Nephron (organoid): ENCODE results near the gene ROBO2.
A peak's percentile ranks its signal among the peaks of the same experiment; 100 is the strongest.

Experiments used
- H3K27ac Mint-ChIP-seq, 3 experiments: 2 replicates each; pipeline ENCODE4 v1.8.0; 2020; ENCODE audit warnings: mixed read lengths in 3 of 3, mild to moderate bottlenecking in 2 of 3, moderate library complexity in 1 of 3
- H3K27me3 Mint-ChIP-seq: 2 replicates; pipeline ENCODE4 v1.8.0; 2021; ENCODE audit warnings: low read depth, mild to moderate bottlenecking, moderate library complexity, mixed read lengths
- H3K36me3 Mint-ChIP-seq: 2 replicates; pipeline ENCODE4 v1.8.0; 2020; ENCODE audit warnings: low read depth, mixed read lengths
- H3K4me1 Mint-ChIP-seq: 2 replicates; pipeline ENCODE4 v1.8.0; 2020; ENCODE audit warnings: mixed read lengths
- H3K4me3 Mint-ChIP-seq, 3 experiments: 2 replicates each; pipeline ENCODE4 v1.8.0; 2020; ENCODE audit warnings: mild to moderate bottlenecking in 3 of 3, mixed read lengths in 3 of 3, moderate library complexity in 2 of 3
- H3K9me3 Mint-ChIP-seq: 2 replicates; pipeline ENCODE4 v1.8.0; 2020; ENCODE audit warnings: mixed read lengths
- CTCF ChIP-seq, 3 experiments: fragments of 200-600 bp; sonication (generic); IDR thresholded peaks; one replicate each; pipeline ENCODE4 v1.5.0; 2021; ENCODE audit warnings: antibody characterized with exemption in 3 of 3; ENCODE audit not compliant: unreplicated experiment in 3 of 3

Gene ROBO2

GRCh38 chr3:77078279-77078678 lies 38.4 kb downstream of the ROBO2 start:
- no peaks in the 10 kb centered on the region for H3K27me3 Mint-ChIP-seq
- H3K36me3 Mint-ChIP-seq: no peaks in the 10 kb centered on the region
- no peak overlapping the region for H3K27ac Mint-ChIP-seq
- peaks cover 5% of the 10 kb centered on the region for H3K4me1 Mint-ChIP-seq
- no peak for TF ChIP-seq CTCF (IDR thresholded peaks at IDR 0.05; ENCODE audit: unreplicated experiment in 3 of 3)
- no peak overlapping the region for H3K4me3 Mint-ChIP-seq
- H3K9me3 Mint-ChIP-seq: no peaks in the 10 kb centered on the region

- no peaks in the 10 kb centered on the region for H3K27me3 Mint-ChIP-seq
- H3K36me3 Mint-ChIP-seq: no peaks in the 10 kb centered on the region
- no peak for TF ChIP-seq CTCF (IDR thresholded peaks at IDR 0.05; ENCODE audit: unreplicated experiment in 3 of 3)
- no peak overlapping the region for H3K27ac Mint-ChIP-seq
- peaks cover 5% of the 10 kb centered on the region for H3K4me1 Mint-ChIP-seq
- no peaks in the 10 kb centered on the region for H3K9me3 Mint-ChIP-seq
- H3K4me3 Mint-ChIP-seq: no peak overlapping the region
Measured at GRCh38 chr3:77079988-77080610, 40.2 kb downstream of the ROBO2 start.

- H3K9me3 Mint-ChIP-seq: no peaks in the 10 kb centered on the region
Measured at GRCh38 chr3:77081240-77081661, 41.4 kb downstream of the ROBO2 start.

GRCh38 chr3:77084511-77084910 lies 44.6 kb downstream of the ROBO2 start:
- Mint-ChIP-seq H3K4me1 (peaks cover 5% of the 10 kb centered on the region), H3K4me3 (no peak overlapping the region), H3K27me3 (no peaks in the 10 kb centered on the region), H3K27ac (peak overlapping the region in 1 of 3 experiments; percentile 51), H3K36me3 (no peaks in the 10 kb centered on the region), H3K9me3 (no peaks in the 10 kb centered on the region)
- no peak for TF ChIP-seq CTCF (IDR thresholded peaks at IDR 0.05; ENCODE audit: unreplicated experiment in 3 of 3)

More at GRCh38 chr3:77081240-77081661, 41.4 kb downstream of the ROBO2 start:
- H3K4me1 Mint-ChIP-seq: peaks cover 5% of the 10 kb centered on the region
- H3K27ac Mint-ChIP-seq: peak overlapping the region in 2 of 3 experiments; percentile 25 to 26
- TF ChIP-seq CTCF (IDR thresholded peaks at IDR 0.05; ENCODE audit: unreplicated experiment in 3 of 3): no peak
- no peak overlapping the region for H3K4me3 Mint-ChIP-seq
- no peaks in the 10 kb centered on the region for H3K36me3 Mint-ChIP-seq
- no peaks in the 10 kb centered on the region for H3K27me3 Mint-ChIP-seq

- Mint-ChIP-seq H3K27me3 (no peaks in the 10 kb centered on the region), H3K4me1 (peaks cover 2% of the 10 kb centered on the region), H3K4me3 (no peak overlapping the region), H3K9me3 (no peaks in the 10 kb centered on the region), H3K36me3 (peaks cover 6% of the 10 kb centered on the region), H3K27ac (no peak overlapping the region)
- TF ChIP-seq CTCF (IDR thresholded peaks at IDR 0.05; ENCODE audit: unreplicated experiment in 3 of 3): peak in 2 of 3 experiments; percentile 10 to 15
Measured at GRCh38 chr3:77086408-77086807, 46.5 kb downstream of the ROBO2 start.

GRCh38 chr3:77091809-77092208 lies 51.9 kb downstream of the ROBO2 start:
- no peaks in the 10 kb centered on the region for H3K27me3 Mint-ChIP-seq
- peaks cover 6% of the 10 kb centered on the region for H3K36me3 Mint-ChIP-seq
- H3K4me1 Mint-ChIP-seq: no peaks in the 10 kb centered on the region
- no peaks in the 10 kb centered on the region for H3K9me3 Mint-ChIP-seq
- H3K4me3 Mint-ChIP-seq: no peak overlapping the region
- TF ChIP-seq CTCF (IDR thresholded peaks at IDR 0.05; ENCODE audit: unreplicated experiment in 3 of 3): no peak
- no peak overlapping the region for H3K27ac Mint-ChIP-seq
